GM23338 (cell line): Measurements from ENCODE around the gene ART4. TPM values are rescaled to one million over a fixed set of nuclear protein-coding genes. Genes with fewer than 3 reads are reported as not detected.

ENCODE experiments used
- ATAC-seq: fragments of 200-7000 bp; cut with Tn5 transposase; 3 replicates; pipeline ENCODE4 v1.9.1; 2020
- DNase-seq: peaks from one replicate; pipeline ENCODE4 v3.0.0-alpha.2; 2015; ENCODE audit warnings: low spot score
- H2AFZ ChIP-seq: fragments of 200-600 bp; sonication (generic); 2 replicates; pipeline ENCODE4 v1.8.0; 2016; ENCODE audit warnings: antibody characterized with exemption, mild to moderate bottlenecking, moderate library complexity
- H3F3A ChIP-seq: fragments of 200-600 bp; sonication (generic); replicated peaks from 2 replicates; pipeline ENCODE4 v1.8.0; 2017; ENCODE audit warnings: antibody characterized with exemption, mixed run types, low read depth
- H3K27ac ChIP-seq: fragments of 200-600 bp; sonication (generic); 2 replicates; pipeline ENCODE4 v1.6.1; 2016; ENCODE audit warnings: low read depth
- H3K27me3 ChIP-seq: fragments of 200-600 bp; sonication (generic); 2 replicates; pipeline ENCODE4 v1.8.0; 2016; ENCODE audit warnings: mild to moderate bottlenecking, mixed run types, moderate library complexity; ENCODE audit not compliant: insufficient read depth
- H3K36me3 ChIP-seq: fragments of 200-600 bp; sonication (generic); 2 replicates; pipeline ENCODE4 v1.8.0; 2016; ENCODE audit warnings: mild to moderate bottlenecking; ENCODE audit not compliant: insufficient read depth
- H3K4me1 ChIP-seq: fragments of 200-600 bp; sonication (generic); 2 replicates; pipeline ENCODE4 v1.8.0; 2016; ENCODE audit warnings: mild to moderate bottlenecking, moderate library complexity; ENCODE audit not compliant: insufficient read depth
- H3K4me2 ChIP-seq: fragments of 200-600 bp; sonication (generic); 2 replicates; pipeline ENCODE4 v1.7.1; 2017; ENCODE audit warnings: mixed run types
- H3K4me3 ChIP-seq: fragments of 200-600 bp; sonication (generic); 2 replicates; pipeline ENCODE4 v1.6.1; 2016; ENCODE audit warnings: mixed run types
- H3K79me2 ChIP-seq: fragments of 200-600 bp; sonication (generic); replicated peaks from 2 replicates; pipeline ENCODE4 v1.8.0; 2017; ENCODE audit warnings: mild to moderate bottlenecking; ENCODE audit not compliant: insufficient read depth
- H3K9me2 ChIP-seq: fragments of 200-600 bp; sonication (generic); 2 replicates; pipeline ENCODE4 v1.8.0; 2017; ENCODE audit not compliant: insufficient read depth
- H4K20me1 ChIP-seq: fragments of 200-600 bp; sonication (generic); replicated peaks from 2 replicates; pipeline ENCODE4 v1.8.0; 2017; ENCODE audit warnings: mild to moderate bottlenecking; ENCODE audit not compliant: insufficient read depth
- H3K27ac Mint-ChIP-seq: 2 replicates; pipeline ENCODE4 v1.8.0; 2020; ENCODE audit warnings: inconsistent platforms, mild to moderate bottlenecking, moderate library complexity, mixed read lengths
- H3K27me3 Mint-ChIP-seq: 3 replicates; pipeline ENCODE4 v1.8.0; 2022; ENCODE audit warnings: low read depth, mild to moderate bottlenecking, moderate library complexity, mixed read lengths, inconsistent platforms; ENCODE audit not compliant: insufficient read depth, poor library complexity
- H3K36me3 Mint-ChIP-seq: 3 replicates; pipeline ENCODE4 v1.8.0; 2021; ENCODE audit warnings: low read depth, mild to moderate bottlenecking, inconsistent platforms, moderate library complexity, mixed read lengths
- H3K4me1 Mint-ChIP-seq: 3 replicates; pipeline ENCODE4 v1.8.0; 2020; ENCODE audit warnings: mild to moderate bottlenecking, inconsistent platforms, mixed read lengths
- H3K4me3 Mint-ChIP-seq: 3 replicates; pipeline ENCODE4 v1.8.0; 2021; ENCODE audit warnings: moderate library complexity, mild to moderate bottlenecking, inconsistent platforms, mixed read lengths
- H3K9me3 Mint-ChIP-seq: 3 replicates; pipeline ENCODE4 v1.8.0; 2020; ENCODE audit warnings: moderate library complexity, mild to moderate bottlenecking, inconsistent platforms, mixed read lengths
- CREB1 ChIP-seq: fragments of 250-450 bp; sonication (Bioruptor Pico); IDR thresholded peaks from 2 replicates; pipeline ENCODE4 v1.5.0; 2020; ENCODE audit warnings: low read depth, mild to moderate bottlenecking, moderate library complexity
- ETS1 ChIP-seq: IDR thresholded peaks from 2 replicates; pipeline ENCODE4 v1.6.1; 2016; ENCODE audit warnings: antibody characterized with exemption
- EZH2 ChIP-seq: fragments of 200-600 bp; sonication (generic); IDR thresholded peaks from one replicate; pipeline ENCODE4 v1.8.0; 2017; ENCODE audit warnings: antibody characterized with exemption, mild to moderate bottlenecking, low read depth; ENCODE audit not compliant: unreplicated experiment
- EZH2phosphoT487 ChIP-seq: fragments of 200-600 bp; sonication (generic); IDR thresholded peaks from one replicate; pipeline ENCODE4 v1.8.1; 2018; ENCODE audit warnings: antibody characterized with exemption; ENCODE audit not compliant: unreplicated experiment
- JUNB ChIP-seq: IDR thresholded peaks from one replicate; pipeline ENCODE4 v1.6.1; 2016; ENCODE audit warnings: antibody characterized with exemption; ENCODE audit not compliant: unreplicated experiment
- NANOG ChIP-seq: IDR thresholded peaks from 2 replicates; pipeline ENCODE4 v1.6.1; 2016; ENCODE audit warnings: antibody characterized with exemption, borderline replicate concordance
- POLR2AphosphoS5 ChIP-seq: IDR thresholded peaks from 2 replicates; pipeline ENCODE4 v1.6.1; 2016; ENCODE audit warnings: antibody characterized with exemption, low read depth
- STAT1 ChIP-seq: IDR thresholded peaks from one replicate; pipeline ENCODE4 v1.6.1; 2016; ENCODE audit warnings: antibody characterized with exemption; ENCODE audit not compliant: unreplicated experiment
- ZNF114 ChIP-seq: fragments of 250-450 bp; sonication (Bioruptor Pico); IDR thresholded peaks from 2 replicates; pipeline ENCODE4 v1.5.0; 2020; ENCODE audit warnings: mild to moderate bottlenecking, moderate library complexity
- ZNF331 ChIP-seq: fragments of 250-450 bp; sonication (Bioruptor Pico); IDR thresholded peaks from 2 replicates; pipeline ENCODE4 v1.5.0; 2020; ENCODE audit warnings: low read depth, mild to moderate bottlenecking, moderate library complexity
- polyA plus RNA-seq: library from polyadenylated mRNA; unstranded; fragments of >200 nt; fragmentation: Nextera tagmentation; extraction: Ambion mirVana; gene quantifications from 2 replicates; pipeline ENCODE4 v1.2.1, GENCODE V29; 2016
- total RNA-seq: library from RNA; depleted of rRNA; stranded (reverse); fragments of >200 nt; shearing (Covaris generic); gene quantifications from 2 replicates; pipeline ENCODE4 v1.2.3, GENCODE V29; 2014
- TF ChIP-seq, protein P1 (sequence below): fragments of 250-450 bp; sonication (Bioruptor Pico); IDR thresholded peaks from 2 replicates; pipeline ENCODE4 v1.5.0; 2020; ENCODE audit warnings: mild to moderate bottlenecking, moderate library complexity
- TF ChIP-seq, protein P2 (sequence below), 2 experiments: fragments of 200-600 bp in 1 of 2; sonication (generic) in 1 of 2; conservative IDR thresholded peaks; 2 replicates each; pipeline versions ENCODE4 v1.5.1 to v1.6.1; 2016 to 2017; ENCODE audit warnings: antibody characterized with exemption in 2 of 2, low read depth in 2 of 2, mild to moderate bottlenecking in 2 of 2, moderate library complexity in 1 of 2
- TF ChIP-seq, protein P3 (sequence below): IDR thresholded peaks from one replicate; pipeline ENCODE4 v1.6.1; 2018; ENCODE audit warnings: antibody characterized with exemption; ENCODE audit not compliant: unreplicated experiment

Gene ART4
- total and polyA plus RNA-seq, 2 experiments from 2014 or later: 0.08 TPM; not detected in 1

GRCh38 chr12:14803830-14804160 lies 39.5 kb downstream of the ART4 start:
- Histone ChIP-seq H3K4me3 (peak overlapping the region; percentile 59), H3K27me3 (no peaks in the 10 kb centered on the region), H3K4me1 (peaks cover 10% of the 10 kb centered on the region; the same call in 1 of the 2 replicates), H2AFZ (peak overlapping the region; percentile 49; the same call in 1 of the 2 replicates), H3K4me2 (peak overlapping the region; percentile 76), H3K27ac (no peak overlapping the region), H4K20me1 (0 out of 2 replicates have a peak, but pooled peaks cover 9% of the 10 kb centered on the region), H3K36me3 (peaks cover 5% of the 10 kb centered on the region; the same call in 1 of the 2 replicates), H3K9me2 (no peaks in the 10 kb centered on the region), H3K79me2 (peaks cover 42% of the 10 kb centered on the region), H3F3A (no peaks in the 10 kb centered on the region)
- Mint-ChIP-seq H3K9me3 (no peaks in the 10 kb centered on the region), H3K4me3 (no peak overlapping the region), H3K36me3 (peaks cover 8% of the 10 kb centered on the region), H3K27ac (no peak overlapping the region), H3K27me3 (no peaks in the 10 kb centered on the region), H3K4me1 (peaks cover 7% of the 10 kb centered on the region; the same call in 1 of the 3 replicates)
- DNase-seq (no peak), ATAC-seq (no peak)
- TF ChIP-seq, protein P1, sequence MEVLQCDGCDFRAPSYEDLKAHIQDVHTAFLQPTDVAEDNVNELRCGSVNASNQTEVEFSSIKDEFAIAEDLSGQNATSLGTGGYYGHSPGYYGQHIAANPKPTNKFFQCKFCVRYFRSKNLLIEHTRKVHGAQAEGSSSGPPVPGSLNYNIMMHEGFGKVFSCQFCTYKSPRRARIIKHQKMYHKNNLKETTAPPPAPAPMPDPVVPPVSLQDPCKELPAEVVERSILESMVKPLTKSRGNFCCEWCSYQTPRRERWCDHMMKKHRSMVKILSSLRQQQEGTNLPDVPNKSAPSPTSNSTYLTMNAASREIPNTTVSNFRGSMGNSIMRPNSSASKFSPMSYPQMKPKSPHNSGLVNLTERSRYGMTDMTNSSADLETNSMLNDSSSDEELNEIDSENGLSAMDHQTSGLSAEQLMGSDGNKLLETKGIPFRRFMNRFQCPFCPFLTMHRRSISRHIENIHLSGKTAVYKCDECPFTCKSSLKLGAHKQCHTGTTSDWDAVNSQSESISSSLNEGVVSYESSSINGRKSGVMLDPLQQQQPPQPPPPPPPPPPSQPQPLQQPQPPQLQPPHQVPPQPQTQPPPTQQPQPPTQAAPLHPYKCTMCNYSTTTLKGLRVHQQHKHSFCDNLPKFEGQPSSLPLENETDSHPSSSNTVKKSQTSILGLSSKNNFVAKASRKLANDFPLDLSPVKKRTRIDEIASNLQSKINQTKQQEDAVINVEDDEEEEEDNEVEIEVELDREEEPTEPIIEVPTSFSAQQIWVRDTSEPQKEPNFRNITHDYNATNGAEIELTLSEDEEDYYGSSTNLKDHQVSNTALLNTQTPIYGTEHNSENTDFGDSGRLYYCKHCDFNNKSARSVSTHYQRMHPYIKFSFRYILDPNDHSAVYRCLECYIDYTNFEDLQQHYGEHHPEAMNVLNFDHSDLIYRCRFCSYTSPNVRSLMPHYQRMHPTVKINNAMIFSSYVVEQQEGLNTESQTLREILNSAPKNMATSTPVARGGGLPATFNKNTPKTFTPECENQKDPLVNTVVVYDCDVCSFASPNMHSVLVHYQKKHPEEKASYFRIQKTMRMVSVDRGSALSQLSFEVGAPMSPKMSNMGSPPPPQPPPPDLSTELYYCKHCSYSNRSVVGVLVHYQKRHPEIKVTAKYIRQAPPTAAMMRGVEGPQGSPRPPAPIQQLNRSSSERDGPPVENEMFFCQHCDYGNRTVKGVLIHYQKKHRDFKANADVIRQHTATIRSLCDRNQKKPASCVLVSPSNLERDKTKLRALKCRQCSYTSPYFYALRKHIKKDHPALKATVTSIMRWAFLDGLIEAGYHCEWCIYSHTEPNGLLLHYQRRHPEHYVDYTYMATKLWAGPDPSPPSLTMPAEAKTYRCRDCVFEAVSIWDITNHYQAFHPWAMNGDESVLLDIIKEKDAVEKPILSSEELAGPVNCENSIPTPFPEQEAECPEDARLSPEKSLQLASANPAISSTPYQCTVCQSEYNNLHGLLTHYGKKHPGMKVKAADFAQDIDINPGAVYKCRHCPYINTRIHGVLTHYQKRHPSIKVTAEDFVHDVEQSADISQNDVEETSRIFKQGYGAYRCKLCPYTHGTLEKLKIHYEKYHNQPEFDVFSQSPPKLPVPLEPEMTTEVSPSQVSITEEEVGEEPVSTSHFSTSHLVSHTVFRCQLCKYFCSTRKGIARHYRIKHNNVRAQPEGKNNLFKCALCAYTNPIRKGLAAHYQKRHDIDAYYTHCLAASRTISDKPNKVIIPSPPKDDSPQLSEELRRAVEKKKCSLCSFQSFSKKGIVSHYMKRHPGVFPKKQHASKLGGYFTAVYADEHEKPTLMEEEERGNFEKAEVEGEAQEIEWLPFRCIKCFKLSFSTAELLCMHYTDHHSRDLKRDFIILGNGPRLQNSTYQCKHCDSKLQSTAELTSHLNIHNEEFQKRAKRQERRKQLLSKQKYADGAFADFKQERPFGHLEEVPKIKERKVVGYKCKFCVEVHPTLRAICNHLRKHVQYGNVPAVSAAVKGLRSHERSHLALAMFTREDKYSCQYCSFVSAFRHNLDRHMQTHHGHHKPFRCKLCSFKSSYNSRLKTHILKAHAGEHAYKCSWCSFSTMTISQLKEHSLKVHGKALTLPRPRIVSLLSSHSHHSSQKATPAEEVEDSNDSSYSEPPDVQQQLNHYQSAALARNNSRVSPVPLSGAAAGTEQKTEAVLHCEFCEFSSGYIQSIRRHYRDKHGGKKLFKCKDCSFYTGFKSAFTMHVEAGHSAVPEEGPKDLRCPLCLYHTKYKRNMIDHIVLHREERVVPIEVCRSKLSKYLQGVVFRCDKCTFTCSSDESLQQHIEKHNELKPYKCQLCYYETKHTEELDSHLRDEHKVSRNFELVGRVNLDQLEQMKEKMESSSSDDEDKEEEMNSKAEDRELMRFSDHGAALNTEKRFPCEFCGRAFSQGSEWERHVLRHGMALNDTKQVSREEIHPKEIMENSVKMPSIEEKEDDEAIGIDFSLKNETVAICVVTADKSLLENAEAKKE: no peak
- TF ChIP-seq ZNF114: no peak
- TF ChIP-seq CREB1 (CRISPR knock-in tag): no peak
- TF ChIP-seq JUNB: no peak
- no peak for TF ChIP-seq ZNF331 (CRISPR knock-in tag)
- no peak for TF ChIP-seq STAT1
- TF ChIP-seq ETS1: no peak
- TF ChIP-seq, protein P2, sequence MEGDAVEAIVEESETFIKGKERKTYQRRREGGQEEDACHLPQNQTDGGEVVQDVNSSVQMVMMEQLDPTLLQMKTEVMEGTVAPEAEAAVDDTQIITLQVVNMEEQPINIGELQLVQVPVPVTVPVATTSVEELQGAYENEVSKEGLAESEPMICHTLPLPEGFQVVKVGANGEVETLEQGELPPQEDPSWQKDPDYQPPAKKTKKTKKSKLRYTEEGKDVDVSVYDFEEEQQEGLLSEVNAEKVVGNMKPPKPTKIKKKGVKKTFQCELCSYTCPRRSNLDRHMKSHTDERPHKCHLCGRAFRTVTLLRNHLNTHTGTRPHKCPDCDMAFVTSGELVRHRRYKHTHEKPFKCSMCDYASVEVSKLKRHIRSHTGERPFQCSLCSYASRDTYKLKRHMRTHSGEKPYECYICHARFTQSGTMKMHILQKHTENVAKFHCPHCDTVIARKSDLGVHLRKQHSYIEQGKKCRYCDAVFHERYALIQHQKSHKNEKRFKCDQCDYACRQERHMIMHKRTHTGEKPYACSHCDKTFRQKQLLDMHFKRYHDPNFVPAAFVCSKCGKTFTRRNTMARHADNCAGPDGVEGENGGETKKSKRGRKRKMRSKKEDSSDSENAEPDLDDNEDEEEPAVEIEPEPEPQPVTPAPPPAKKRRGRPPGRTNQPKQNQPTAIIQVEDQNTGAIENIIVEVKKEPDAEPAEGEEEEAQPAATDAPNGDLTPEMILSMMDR (conservative IDR thresholded peaks at IDR 0.05; ENCODE audit: low read depth in 2 of 2): no peak
- TF ChIP-seq EZH2: no peak
- no peak for TF ChIP-seq EZH2phosphoT487
- TF ChIP-seq NANOG: no peak
- TF ChIP-seq POLR2AphosphoS5: no peak
- TF ChIP-seq, protein P3, sequence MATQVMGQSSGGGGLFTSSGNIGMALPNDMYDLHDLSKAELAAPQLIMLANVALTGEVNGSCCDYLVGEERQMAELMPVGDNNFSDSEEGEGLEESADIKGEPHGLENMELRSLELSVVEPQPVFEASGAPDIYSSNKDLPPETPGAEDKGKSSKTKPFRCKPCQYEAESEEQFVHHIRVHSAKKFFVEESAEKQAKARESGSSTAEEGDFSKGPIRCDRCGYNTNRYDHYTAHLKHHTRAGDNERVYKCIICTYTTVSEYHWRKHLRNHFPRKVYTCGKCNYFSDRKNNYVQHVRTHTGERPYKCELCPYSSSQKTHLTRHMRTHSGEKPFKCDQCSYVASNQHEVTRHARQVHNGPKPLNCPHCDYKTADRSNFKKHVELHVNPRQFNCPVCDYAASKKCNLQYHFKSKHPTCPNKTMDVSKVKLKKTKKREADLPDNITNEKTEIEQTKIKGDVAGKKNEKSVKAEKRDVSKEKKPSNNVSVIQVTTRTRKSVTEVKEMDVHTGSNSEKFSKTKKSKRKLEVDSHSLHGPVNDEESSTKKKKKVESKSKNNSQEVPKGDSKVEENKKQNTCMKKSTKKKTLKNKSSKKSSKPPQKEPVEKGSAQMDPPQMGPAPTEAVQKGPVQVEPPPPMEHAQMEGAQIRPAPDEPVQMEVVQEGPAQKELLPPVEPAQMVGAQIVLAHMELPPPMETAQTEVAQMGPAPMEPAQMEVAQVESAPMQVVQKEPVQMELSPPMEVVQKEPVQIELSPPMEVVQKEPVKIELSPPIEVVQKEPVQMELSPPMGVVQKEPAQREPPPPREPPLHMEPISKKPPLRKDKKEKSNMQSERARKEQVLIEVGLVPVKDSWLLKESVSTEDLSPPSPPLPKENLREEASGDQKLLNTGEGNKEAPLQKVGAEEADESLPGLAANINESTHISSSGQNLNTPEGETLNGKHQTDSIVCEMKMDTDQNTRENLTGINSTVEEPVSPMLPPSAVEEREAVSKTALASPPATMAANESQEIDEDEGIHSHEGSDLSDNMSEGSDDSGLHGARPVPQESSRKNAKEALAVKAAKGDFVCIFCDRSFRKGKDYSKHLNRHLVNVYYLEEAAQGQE: no peak
